ENCODE measurements around the gene DNLZ.
A peak's percentile ranks its signal among the peaks of the same experiment; 100 is the strongest.

Gene DNLZ

GRCh38 chr9:136374183-136374575, 10.6 kb upstream of the DNLZ start:
- DNase-seq = no peak

- DNase-seq = no peak
Observed at GRCh38 chr9:136373300-136374182, 10.0 kb upstream of the DNLZ start, which contains the start of gene CARD9. TSS of gene CARD9 (minus strand) at chr9:136373669. CDS start at chr9:136372078, 1,591 bp downstream.

- DNase-seq = peak; percentile 52
Observed at GRCh38 chr9:136372561-136373299, 9.2 kb upstream of the DNLZ start.

- DNase-seq = no peak
Observed at GRCh38 chr9:136372006-136372405, 8.5 kb upstream of the DNLZ start.

- DNase-seq = no peak
Observed at GRCh38 chr9:136371533-136371880, 8.0 kb upstream of the DNLZ start.

GRCh38 chr9:136370687-136371532, 7.4 kb upstream of the DNLZ start:
- no peak for DNase-seq

GRCh38 chr9:136370037-136370436, 6.5 kb upstream of the DNLZ start:
- no peak for DNase-seq

GRCh38 chr9:136368190-136368589, 4.6 kb upstream of the DNLZ start:
- DNase-seq = no peak

- no peak for DNase-seq
Observed at GRCh38 chr9:136367296-136368145, 4.0 kb upstream of the DNLZ start.

- DNase-seq = no peak
Observed at GRCh38 chr9:136366826-136367225, 3.3 kb upstream of the DNLZ start.

- no peak for DNase-seq
Observed at GRCh38 chr9:136365775-136366222, 2.3 kb upstream of the DNLZ start.

GRCh38 chr9:136364942-136365774, 1.6 kb upstream of the DNLZ start:
- no peak for DNase-seq

- no peak for DNase-seq
Observed at GRCh38 chr9:136363949-136364748, 605 bp upstream of the DNLZ start.

- no peak for DNase-seq
Observed at GRCh38 chr9:136362450-136362784, 1.1 kb downstream of the DNLZ start.

GRCh38 chr9:136361754-136362449, 1.6 kb downstream of the DNLZ start:
- no peak for DNase-seq

- DNase-seq = no peak
Observed at GRCh38 chr9:136361047-136361753, 2.3 kb downstream of the DNLZ start.

GRCh38 chr9:136359774-136360718, 3.5 kb downstream of the DNLZ start:
- DNase-seq = no peak

- no peak for DNase-seq
Observed at GRCh38 chr9:136358888-136359287, 4.7 kb downstream of the DNLZ start.

All from NCI-H226 (cell line).